ENCODE measurements around the gene MRS2.
"Not testable (repeated sequence)": the region's sequence is repeated elsewhere in the genome, so short reads cannot be mapped to it uniquely, and the experiment has no call there.

The MRS2 gene, protein sequence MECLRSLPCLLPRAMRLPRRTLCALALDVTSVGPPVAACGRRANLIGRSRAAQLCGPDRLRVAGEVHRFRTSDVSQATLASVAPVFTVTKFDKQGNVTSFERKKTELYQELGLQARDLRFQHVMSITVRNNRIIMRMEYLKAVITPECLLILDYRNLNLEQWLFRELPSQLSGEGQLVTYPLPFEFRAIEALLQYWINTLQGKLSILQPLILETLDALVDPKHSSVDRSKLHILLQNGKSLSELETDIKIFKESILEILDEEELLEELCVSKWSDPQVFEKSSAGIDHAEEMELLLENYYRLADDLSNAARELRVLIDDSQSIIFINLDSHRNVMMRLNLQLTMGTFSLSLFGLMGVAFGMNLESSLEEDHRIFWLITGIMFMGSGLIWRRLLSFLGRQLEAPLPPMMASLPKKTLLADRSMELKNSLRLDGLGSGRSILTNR

DNA sequence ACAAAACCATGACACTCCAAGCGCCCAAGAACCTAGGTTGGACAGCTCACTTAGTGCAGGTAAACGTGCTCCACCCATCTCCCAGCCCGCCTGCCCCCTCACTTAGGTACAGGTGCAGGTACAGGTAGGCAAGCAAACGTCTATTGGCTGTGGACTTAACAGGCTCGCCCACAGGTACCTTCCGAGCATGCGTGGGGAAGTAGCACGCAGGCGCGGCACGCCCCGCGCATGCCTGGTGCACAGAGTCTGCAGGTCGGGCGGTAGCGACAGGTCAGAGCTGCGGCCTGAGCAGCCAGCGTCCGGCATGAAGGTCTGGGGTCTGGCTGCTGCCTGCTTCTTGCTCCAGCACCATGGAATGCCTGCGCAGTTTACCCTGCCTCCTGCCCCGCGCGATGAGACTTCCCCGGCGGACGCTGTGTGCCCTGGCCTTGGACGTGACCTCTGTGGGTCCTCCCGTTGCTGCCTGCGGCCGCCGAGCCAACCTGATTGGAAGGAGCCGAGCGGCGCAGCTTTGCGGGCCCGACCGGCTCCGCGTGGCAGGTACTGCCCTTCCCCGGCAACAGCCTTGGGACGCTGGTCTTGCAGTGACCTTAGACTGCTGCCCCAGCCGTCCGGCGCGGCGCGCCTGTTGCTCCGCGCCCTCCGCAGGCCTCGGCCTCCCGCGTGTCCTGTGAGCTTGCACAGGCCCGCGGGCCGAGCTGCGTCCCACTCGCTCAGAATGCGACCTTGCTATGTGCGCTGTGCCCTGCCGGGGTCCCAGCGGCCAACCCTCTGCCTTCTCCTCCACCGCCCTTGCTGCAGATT, at the start of gene MRS2:
TSS of gene MRS2 (plus strand) at position 240 of the 804 bp plus-strand sequence. CDS start at position 351, 111 bp downstream.
- DNase-seq (ENCODE audit: low read depth in 2 of 2): peak; percentile 25 to 40

- DNase-seq (ENCODE audit: low read depth in 2 of 2): no peak
Observed at GRCh38 chr6:24353861-24354260, 48.9 kb upstream of the MRS2 start.

DNA sequence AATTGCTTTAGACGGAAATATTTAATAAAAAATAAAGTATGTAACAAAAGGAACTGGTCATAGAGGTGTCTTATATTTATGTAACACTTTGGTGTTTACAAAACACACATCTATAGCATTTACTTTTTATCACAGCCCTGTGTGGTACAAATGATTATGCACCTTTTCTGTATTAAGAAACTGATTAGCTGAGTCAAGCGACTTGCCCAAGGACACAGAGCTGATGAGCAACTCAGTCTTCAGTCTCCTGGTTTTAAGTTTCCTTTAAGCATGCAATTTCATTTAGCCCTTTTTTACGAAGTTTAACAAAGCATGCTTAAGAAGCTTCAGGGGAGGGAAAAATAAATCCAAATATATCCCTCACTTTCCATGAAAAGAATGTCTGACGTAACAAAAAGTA, 47.3 kb upstream of the MRS2 start:
- DNase-seq (ENCODE audit: low read depth in 2 of 2): no peak

- DNase-seq (ENCODE audit: low read depth in 2 of 2): no peak
Observed at GRCh38 chr6:24356310-24356973, 46.3 kb upstream of the MRS2 start.

DNA sequence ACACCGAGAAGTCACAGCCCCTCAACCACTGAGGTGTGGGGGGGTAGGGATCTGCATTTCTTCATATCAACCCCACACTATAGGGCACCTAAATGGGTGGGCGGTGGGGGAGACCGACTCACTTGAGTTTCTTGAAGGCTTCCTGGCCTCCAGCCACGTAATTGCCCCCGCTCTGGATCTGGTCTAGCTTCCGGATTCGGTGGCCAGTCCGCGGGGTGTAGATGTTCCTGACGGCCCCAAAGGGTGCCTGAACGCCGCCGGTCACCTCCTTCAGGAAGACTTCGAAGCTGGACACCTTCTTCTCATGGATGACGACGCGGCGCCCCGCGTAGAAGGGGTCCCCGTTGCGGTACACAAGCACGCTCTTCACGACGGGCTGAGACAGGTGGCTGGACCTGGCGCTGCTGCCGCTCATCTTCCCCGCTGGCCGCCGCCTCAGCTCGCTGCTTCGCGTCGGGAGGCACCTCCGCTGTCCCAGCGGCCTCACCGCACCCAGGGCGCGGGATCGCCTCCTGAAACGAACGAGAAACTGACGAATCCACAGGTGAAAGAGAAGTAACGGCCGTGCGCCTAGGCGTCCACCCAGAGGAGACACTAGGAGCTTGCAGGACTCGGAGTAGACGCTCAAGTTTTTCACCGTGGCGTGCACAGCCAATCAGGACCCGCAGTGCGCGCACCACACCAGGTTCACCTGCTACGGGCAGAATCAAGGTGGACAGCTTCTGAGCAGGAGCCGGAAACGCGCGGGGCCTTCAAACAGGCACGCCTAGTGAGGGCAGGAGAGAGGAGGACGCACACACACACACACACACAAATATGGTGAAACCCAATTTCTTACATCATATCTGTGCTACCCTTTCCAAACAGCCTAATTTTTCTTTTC, 45.2 kb upstream of the MRS2 start, which contains the start of gene DCDC2:
TSS of gene DCDC2 (minus strand) at position 724 of the 883 bp plus-strand sequence. CDS start at position 415, 309 bp downstream.
- DNase-seq (ENCODE audit: low read depth in 2 of 2): no peak

- DNase-seq (ENCODE audit: low read depth in 2 of 2): no peak
Observed at GRCh38 chr6:24358219-24358821, 44.4 kb upstream of the MRS2 start.

- peak; percentile 20 to 32 for DNase-seq (ENCODE audit: low read depth in 2 of 2)
Observed at GRCh38 chr6:24359640-24360454, 42.9 kb upstream of the MRS2 start.

GRCh38 chr6:24362363-24362762, 40.4 kb upstream of the MRS2 start:
- not testable (repeated sequence) for DNase-seq (ENCODE audit: low read depth in 2 of 2)

- DNase-seq (ENCODE audit: low read depth in 2 of 2): not testable (repeated sequence)
Observed at GRCh38 chr6:24365103-24365633, 37.6 kb upstream of the MRS2 start.

DNA sequence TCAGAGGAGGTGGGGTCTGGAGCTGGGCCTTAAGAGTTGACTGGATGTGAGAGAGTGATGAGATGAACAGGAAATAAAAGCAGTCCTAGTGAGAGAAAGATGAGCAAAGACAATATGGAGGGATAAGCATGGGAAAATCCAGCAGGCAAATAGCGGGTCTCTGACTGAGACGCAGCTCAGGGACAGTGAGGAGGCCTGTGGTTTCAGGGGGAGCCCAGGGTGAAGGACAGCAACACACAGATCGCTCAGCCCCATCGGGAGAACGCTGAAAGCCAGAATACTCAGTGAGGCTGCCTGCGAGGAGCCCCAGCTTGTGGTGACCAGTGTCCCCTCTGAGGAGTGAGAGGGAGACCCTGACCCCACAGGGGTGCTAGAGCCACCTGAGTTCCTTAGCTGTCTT, 28.1 kb upstream of the MRS2 start:
- DNase-seq (ENCODE audit: low read depth in 2 of 2): no peak

GRCh38 chr6:24376871-24377270, 25.9 kb upstream of the MRS2 start:
- DNase-seq (ENCODE audit: low read depth in 2 of 2): no peak

DNA sequence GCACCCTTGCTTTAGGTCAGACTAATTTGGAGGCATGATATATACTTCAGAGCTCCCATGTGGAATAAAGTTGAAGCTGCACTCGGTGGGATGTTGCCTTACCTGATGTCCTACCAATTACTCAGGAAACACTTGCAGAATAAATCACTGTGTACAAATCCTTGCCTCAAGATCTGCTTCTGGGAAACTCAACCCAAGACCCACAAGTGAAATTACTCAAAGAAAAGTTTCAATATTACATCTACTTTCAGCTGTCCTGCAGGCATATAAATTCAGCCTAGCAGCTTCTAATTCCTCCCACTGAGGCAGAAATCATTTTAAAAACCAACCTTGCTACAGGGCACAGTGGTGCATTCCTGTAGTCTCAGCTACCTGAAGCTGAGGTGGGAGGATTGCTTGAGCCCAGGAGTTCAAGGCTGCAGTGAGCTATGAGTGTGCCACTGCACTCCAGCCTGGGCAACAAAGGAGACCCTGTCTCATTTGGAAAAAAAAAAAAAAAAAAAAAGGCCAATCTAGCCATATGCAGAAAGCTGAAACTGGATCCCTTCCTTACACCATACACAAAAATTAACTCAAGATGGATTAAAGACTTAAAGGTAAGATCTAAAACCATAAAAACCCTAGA, 24.2 kb upstream of the MRS2 start:
- no peak for DNase-seq (ENCODE audit: low read depth in 2 of 2)

DNA sequence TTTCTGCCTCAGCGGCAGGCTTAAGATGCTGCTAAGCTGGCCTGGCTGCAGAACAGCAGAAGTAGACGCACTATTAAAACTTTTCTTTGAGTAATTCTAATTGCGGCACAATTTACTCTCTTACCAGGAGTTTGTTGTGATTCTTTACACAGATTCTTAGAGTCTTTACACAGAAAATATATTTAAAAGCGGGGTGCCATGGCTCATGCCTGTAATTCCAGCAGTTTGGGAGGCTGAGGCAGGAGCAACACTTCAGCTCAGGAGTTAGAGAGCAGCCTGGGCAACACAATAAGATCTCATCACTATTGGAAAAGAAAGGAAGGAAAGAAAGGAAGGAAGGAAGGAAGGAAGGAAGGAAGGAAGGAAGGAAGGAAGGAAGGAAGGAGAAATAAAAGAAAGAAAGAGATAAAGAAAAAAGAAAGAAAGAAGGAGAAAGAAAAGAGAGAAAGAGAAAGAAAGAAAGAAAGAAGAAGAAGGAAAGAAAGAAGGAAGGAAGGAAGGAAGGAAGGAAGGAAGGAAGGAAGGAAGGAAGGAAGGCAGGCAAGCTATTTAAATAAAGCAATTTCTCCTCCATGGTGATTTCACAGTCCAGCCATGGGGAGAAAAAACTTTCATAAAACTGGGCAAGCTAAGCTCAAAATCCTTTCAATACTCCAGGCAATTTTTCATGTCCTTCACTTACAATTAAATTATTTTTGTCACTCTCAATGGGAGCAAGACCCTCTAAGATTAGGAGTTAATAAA, 21.1 kb upstream of the MRS2 start:
- DNase-seq (ENCODE audit: low read depth in 2 of 2): no peak

DNA sequence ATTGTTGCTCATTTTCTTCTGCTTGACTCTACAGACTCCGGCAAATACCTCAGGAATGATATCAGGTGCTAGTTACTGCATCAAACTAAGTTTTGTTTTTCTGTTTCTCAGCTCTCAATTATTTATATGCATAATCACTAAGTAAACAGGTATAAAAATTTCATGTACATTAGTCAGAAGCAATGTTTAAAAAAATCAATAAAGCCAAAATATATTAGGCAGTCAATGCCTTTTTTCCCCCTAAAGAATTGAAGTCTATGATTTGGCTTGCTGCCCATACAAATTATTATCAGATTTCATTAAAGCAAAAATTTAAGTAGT, 20.6 kb upstream of the MRS2 start:
- no peak for DNase-seq (ENCODE audit: low read depth in 2 of 2)

- DNase-seq (ENCODE audit: low read depth in 2 of 2): not testable (repeated sequence)
Observed at GRCh38 chr6:24382891-24383494, 19.7 kb upstream of the MRS2 start.

- not testable (repeated sequence) for DNase-seq (ENCODE audit: low read depth in 2 of 2)
Observed at GRCh38 chr6:24384369-24385130, 18.2 kb upstream of the MRS2 start.

GRCh38 chr6:24385536-24386269, 17.0 kb upstream of the MRS2 start:
- DNase-seq (ENCODE audit: low read depth in 2 of 2): no peak

Measured in fibroblast of skin of left quadriceps (primary cell).